ENCODE data around the gene HOXC12. TPM values are rescaled to one million over a fixed set of nuclear protein-coding genes. Genes with fewer than 3 reads are reported as not detected.

The HOXC12 gene
- total RNA-seq, 1 donor from 2014 or later, result not detected

DNA sequence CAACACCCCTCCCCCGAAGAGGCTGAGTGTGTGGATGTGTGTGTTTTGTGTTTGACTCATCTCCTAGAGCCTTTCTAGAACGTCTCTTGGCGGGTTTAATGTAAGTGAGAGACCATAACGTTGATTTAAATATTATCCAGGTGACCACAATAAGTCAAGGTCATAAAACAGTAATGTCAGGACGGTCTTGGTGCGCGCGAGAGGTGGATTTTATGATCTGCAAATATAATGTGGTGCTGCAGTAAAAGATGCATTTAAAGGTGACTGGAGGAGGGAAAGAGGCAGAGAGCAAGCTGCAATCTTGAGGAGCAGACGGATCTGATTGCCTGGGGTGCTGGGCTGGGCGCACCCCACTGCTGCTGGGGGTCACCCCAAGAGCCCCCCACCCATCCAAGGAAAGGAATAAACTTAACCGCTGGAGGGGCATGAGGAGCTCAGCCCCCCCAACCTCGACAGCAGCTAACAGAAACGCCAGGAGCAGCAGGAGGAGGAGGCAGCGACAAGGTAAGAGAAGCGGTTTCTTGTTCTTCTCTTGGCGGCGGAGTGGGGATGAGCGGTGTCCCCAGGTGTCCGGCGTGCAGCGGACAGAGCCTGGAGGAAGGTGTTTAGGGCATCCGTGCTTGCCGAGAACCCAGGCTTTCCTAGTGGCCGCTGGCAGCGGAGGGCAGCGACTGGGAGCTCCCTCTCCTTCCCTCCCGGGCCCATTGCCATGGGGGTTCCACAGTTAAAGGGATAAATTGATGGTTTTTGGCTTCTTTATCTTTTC is 35.8 kb downstream of the HOXC12 start:
- H3K4me3 Mint-ChIP-seq, result no peak overlapping the region
- H3K9me3 Mint-ChIP-seq, result no peaks in the 10 kb centered on the region
- peaks cover 100% of the 10 kb centered on the region for H3K27me3 Mint-ChIP-seq (ENCODE audit: low read depth)
- no peak overlapping the region for H3K27ac Mint-ChIP-seq
- H3K36me3 Mint-ChIP-seq, result no peaks in the 10 kb centered on the region
- TF ChIP-seq, protein P1, sequence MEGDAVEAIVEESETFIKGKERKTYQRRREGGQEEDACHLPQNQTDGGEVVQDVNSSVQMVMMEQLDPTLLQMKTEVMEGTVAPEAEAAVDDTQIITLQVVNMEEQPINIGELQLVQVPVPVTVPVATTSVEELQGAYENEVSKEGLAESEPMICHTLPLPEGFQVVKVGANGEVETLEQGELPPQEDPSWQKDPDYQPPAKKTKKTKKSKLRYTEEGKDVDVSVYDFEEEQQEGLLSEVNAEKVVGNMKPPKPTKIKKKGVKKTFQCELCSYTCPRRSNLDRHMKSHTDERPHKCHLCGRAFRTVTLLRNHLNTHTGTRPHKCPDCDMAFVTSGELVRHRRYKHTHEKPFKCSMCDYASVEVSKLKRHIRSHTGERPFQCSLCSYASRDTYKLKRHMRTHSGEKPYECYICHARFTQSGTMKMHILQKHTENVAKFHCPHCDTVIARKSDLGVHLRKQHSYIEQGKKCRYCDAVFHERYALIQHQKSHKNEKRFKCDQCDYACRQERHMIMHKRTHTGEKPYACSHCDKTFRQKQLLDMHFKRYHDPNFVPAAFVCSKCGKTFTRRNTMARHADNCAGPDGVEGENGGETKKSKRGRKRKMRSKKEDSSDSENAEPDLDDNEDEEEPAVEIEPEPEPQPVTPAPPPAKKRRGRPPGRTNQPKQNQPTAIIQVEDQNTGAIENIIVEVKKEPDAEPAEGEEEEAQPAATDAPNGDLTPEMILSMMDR (IDR thresholded peaks at IDR 0.05; ENCODE audit: unreplicated experiment), result no peak
- DNase-seq (ENCODE audit: low spot score in 2 of 2, unreplicated experiment in 2 of 2), result no peak
- H3K4me1 Mint-ChIP-seq, result peaks cover 27% of the 10 kb centered on the region

DNA sequence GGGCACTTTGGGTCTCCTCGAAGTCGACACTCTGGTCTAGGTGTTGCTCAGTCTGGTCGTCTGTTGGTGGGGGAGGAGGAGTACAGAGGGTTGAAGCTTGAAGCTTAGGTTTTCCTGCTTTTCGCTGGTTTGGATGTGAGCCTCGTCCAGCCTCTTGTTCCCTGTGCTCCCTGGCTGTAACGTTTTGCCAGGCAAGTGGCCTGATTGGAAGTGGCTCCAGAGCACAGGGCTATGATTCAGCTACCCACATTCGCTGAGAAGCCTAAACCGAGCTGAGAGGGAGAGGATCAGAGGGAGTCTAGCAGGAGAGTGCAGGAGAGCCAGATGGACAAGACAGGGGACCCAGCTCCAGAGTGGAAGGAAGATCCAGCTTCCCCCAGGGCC is 36.4 kb downstream of the HOXC12 start:
- DNase-seq (ENCODE audit: low spot score in 2 of 2, unreplicated experiment in 2 of 2), result no peak
- TF ChIP-seq, protein P1 (IDR thresholded peaks at IDR 0.05; ENCODE audit: unreplicated experiment), result no peak
- Mint-ChIP-seq H3K27me3 (ENCODE audit: low read depth) (peaks cover 100% of the 10 kb centered on the region), H3K9me3 (no peaks in the 10 kb centered on the region), H3K4me3 (no peak overlapping the region), H3K36me3 (no peaks in the 10 kb centered on the region), H3K4me1 (peaks cover 29% of the 10 kb centered on the region), H3K27ac (no peak overlapping the region)

DNA sequence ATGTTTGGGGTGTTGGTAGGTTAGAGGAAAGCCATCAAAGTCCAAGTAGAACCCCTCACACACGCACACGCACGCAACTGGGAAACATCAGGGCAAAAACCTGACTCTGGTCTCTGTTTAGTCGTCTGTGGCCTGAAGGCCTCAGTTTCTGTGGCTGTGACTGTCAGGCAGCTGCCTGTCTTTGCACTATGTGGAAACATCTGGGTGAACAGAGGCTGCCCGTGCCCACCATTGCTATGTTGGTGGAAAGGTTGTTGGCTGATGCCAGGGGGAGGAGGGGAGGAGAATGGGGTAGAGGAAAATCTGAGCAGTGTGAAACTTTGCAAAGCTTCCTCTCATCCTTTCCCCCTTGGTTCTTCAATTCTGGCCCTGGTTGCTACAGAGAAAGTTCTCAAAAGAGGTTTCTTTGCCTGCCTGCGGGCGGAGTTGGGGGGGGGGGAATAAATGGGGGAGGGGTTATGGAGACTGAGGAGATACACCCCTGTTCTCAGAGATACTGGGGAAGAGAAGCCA is 37.7 kb downstream of the HOXC12 start:
- DNase-seq (ENCODE audit: low spot score in 2 of 2, unreplicated experiment in 2 of 2), result no peak
- H3K27me3 Mint-ChIP-seq (ENCODE audit: low read depth), result peaks cover 100% of the 10 kb centered on the region
- TF ChIP-seq, protein P1 (IDR thresholded peaks at IDR 0.05; ENCODE audit: unreplicated experiment), result no peak

DNA sequence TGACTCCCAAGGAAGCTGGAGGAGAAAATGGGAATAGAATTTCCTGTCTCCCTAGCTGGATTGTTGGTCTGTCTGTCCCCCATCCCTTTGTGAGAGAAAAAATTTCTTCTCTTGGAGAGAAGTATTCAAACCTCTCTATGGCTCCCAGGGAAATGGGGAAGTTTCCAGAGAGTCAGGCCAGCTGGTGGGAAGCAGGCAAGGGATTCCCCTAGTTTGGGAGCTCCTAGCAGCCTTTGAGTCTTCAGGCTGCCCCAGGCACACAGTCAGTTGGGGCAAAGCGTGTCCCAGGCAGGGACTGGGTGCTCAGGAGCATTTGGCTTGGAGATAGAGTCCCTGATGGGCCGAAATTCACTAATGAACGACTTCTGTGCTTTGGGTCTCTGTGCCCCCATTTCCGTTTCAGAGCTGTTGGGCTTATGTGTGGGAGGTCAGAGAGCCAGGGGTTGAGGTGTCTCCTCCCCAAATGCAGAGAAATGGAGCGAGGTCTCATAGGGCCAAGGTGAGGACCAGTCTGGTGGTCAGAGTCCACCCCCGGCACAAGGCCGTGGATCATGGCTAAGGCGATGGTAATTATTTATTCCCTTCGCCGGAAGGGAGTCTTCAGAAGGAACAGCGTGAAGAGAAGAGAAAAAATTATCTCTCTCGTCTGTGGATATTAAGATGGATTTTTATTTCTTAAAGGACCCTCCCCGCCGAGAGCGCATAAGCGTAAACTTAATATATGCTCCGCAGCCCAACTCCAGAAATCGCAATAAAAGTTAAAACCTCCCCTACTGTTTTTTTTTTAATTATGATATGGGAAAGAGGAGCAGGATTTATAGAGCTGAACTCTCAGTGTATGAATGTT is 38.7 kb downstream of the HOXC12 start:
- TF ChIP-seq, protein P1 (IDR thresholded peaks at IDR 0.05; ENCODE audit: unreplicated experiment), result no peak
- H3K4me1 Mint-ChIP-seq, result peaks cover 27% of the 10 kb centered on the region
- no peak for DNase-seq (ENCODE audit: low spot score in 2 of 2, unreplicated experiment in 2 of 2)
- H3K4me3 Mint-ChIP-seq, result peak overlapping the region; percentile 57
- H3K27me3 Mint-ChIP-seq (ENCODE audit: low read depth), result peaks cover 100% of the 10 kb centered on the region
- no peak overlapping the region for H3K27ac Mint-ChIP-seq
- H3K36me3 Mint-ChIP-seq, result no peaks in the 10 kb centered on the region
- H3K9me3 Mint-ChIP-seq, result no peaks in the 10 kb centered on the region

More for the DNA sequence above, 37.7 kb downstream of the HOXC12 start:
- Mint-ChIP-seq H3K27ac (no peak overlapping the region), H3K9me3 (no peaks in the 10 kb centered on the region), H3K36me3 (no peaks in the 10 kb centered on the region), H3K4me3 (no peak overlapping the region), H3K4me1 (peaks cover 27% of the 10 kb centered on the region)

DNA sequence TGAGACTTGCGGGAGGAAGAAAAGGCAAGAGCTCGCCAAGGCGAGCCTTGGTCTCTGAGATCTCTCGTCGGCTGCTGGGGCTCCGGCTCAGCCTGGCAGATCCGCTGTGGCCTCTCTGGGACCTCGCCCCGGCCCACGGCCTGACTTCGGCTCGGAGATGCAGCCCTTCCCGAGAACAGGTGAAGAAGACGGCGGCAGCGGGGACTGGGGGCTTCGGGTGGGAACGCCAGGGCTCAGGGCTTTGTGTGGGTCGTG is 39.2 kb downstream of the HOXC12 start:
- peak overlapping the region; percentile 57 for H3K4me3 Mint-ChIP-seq
- H3K4me1 Mint-ChIP-seq, result peaks cover 26% of the 10 kb centered on the region
- no peaks in the 10 kb centered on the region for H3K9me3 Mint-ChIP-seq
- TF ChIP-seq, protein P1 (IDR thresholded peaks at IDR 0.05; ENCODE audit: unreplicated experiment), result no peak
- no peak for DNase-seq (ENCODE audit: low spot score in 2 of 2, unreplicated experiment in 2 of 2)
- no peak overlapping the region for H3K27ac Mint-ChIP-seq
- H3K27me3 Mint-ChIP-seq (ENCODE audit: low read depth), result peaks cover 100% of the 10 kb centered on the region
- H3K36me3 Mint-ChIP-seq, result no peaks in the 10 kb centered on the region
